ENCODE measurements around the gene IL18. TPM values are rescaled to one million over a fixed set of nuclear protein-coding genes. Genes with fewer than 3 reads are reported as not detected.
"Not testable (repeated sequence)": the region's sequence is repeated elsewhere in the genome, so short reads cannot be mapped to it uniquely, and the experiment has no call there.

The IL18 gene
- total RNA-seq, 1 donor from 2014 or later = not detected

DNA sequence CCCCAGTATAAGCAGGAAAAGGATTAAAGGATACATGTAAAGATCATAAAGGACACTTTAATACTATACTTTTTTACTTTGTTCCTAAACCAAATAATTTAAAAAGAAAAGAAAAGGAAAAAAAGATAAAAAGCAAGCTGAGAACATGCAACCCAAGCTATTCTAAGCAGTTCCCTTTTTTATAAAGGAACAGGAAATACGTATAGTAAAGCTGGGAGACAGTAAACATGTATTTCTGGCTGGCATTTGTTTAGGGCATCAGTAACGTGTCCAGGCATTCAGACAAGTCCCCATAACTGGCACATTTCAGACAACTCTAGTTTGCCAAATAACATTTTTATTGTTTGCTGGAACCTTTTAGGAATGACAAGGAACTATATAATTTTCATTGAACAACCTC, 36.4 kb upstream of the IL18 start:
- H3K4me2 ChIP-seq = no peak overlapping the region
- H3K9ac ChIP-seq = no peak overlapping the region
- H3K9me3 ChIP-seq (ENCODE audit: low read depth) = no peaks in the 10 kb centered on the region
- DNase-seq (ENCODE audit: low spot score) = no peak
- no peaks in the 10 kb centered on the region for H3K4me1 ChIP-seq
- H3K4me3 ChIP-seq = no peak overlapping the region
- H2AFZ ChIP-seq (replicated peaks) = no peak overlapping the region
- no peaks in the 10 kb centered on the region for H3K9me3 Mint-ChIP-seq
- H3K4me3 Mint-ChIP-seq = no peak overlapping the region
- H3K27me3 Mint-ChIP-seq (ENCODE audit: insufficient read depth, low read depth) = peaks cover 4% of the 10 kb centered on the region
- no peak overlapping the region for H3K27ac Mint-ChIP-seq
- no peaks in the 10 kb centered on the region for H3K36me3 Mint-ChIP-seq
- peaks cover 31% of the 10 kb centered on the region for H3K27me3 ChIP-seq
- H3K4me1 Mint-ChIP-seq = no peaks in the 10 kb centered on the region
- H3K36me3 ChIP-seq = no peaks in the 10 kb centered on the region
- TF ChIP-seq, protein P1, sequence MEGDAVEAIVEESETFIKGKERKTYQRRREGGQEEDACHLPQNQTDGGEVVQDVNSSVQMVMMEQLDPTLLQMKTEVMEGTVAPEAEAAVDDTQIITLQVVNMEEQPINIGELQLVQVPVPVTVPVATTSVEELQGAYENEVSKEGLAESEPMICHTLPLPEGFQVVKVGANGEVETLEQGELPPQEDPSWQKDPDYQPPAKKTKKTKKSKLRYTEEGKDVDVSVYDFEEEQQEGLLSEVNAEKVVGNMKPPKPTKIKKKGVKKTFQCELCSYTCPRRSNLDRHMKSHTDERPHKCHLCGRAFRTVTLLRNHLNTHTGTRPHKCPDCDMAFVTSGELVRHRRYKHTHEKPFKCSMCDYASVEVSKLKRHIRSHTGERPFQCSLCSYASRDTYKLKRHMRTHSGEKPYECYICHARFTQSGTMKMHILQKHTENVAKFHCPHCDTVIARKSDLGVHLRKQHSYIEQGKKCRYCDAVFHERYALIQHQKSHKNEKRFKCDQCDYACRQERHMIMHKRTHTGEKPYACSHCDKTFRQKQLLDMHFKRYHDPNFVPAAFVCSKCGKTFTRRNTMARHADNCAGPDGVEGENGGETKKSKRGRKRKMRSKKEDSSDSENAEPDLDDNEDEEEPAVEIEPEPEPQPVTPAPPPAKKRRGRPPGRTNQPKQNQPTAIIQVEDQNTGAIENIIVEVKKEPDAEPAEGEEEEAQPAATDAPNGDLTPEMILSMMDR (IDR thresholded peaks at IDR 0.05) = no peak
- TF ChIP-seq EZH2 (IDR thresholded peaks at IDR 0.05) = no peak
- no peak for TF ChIP-seq EZH2phosphoT487 (IDR thresholded peaks at IDR 0.05)
- H3K27ac ChIP-seq = no peak overlapping the region
- H4K20me1 ChIP-seq (ENCODE audit: low read depth) = no peaks in the 10 kb centered on the region
- no peaks in the 10 kb centered on the region for H3K79me2 ChIP-seq (ENCODE audit: low read depth)
- H3F3A ChIP-seq (ENCODE audit: low read depth) = no peaks in the 10 kb centered on the region

DNA sequence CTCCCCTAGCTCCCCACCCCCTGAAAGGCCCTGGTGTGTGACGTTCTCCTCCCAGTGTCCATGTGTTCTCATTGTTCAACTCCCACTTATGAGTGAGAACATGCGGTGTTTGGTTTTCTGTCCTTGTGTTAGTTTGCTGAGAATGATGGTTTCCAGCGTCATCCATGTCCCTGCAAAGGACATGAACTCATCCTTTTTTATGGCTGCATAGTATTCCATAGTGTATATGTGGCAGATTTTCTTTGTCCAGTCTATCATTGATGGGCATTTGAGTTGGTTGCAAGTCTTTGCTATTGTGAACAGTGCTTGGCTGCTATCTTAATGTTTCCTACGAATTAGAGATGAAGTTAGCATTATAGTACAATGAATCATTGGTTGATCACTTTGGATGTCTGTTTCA, 35.2 kb upstream of the IL18 start:
- not testable (repeated sequence) for DNase-seq (ENCODE audit: low spot score); H3K9me3 ChIP-seq (ENCODE audit: low read depth); H3K4me1 ChIP-seq; H3K36me3 Mint-ChIP-seq; H3K4me3 Mint-ChIP-seq; H3K79me2 ChIP-seq (ENCODE audit: low read depth); H3K9me3 Mint-ChIP-seq; H3F3A ChIP-seq (ENCODE audit: low read depth); H3K4me3 ChIP-seq; H3K4me2 ChIP-seq; H3K27ac Mint-ChIP-seq; H2AFZ ChIP-seq (replicated peaks); H3K9ac ChIP-seq; H3K36me3 ChIP-seq; H3K27ac ChIP-seq; H4K20me1 ChIP-seq (ENCODE audit: low read depth); H3K27me3 Mint-ChIP-seq (ENCODE audit: insufficient read depth, low read depth); H3K4me1 Mint-ChIP-seq
- H3K27me3 ChIP-seq = peaks cover 31% of the 10 kb centered on the region

DNA sequence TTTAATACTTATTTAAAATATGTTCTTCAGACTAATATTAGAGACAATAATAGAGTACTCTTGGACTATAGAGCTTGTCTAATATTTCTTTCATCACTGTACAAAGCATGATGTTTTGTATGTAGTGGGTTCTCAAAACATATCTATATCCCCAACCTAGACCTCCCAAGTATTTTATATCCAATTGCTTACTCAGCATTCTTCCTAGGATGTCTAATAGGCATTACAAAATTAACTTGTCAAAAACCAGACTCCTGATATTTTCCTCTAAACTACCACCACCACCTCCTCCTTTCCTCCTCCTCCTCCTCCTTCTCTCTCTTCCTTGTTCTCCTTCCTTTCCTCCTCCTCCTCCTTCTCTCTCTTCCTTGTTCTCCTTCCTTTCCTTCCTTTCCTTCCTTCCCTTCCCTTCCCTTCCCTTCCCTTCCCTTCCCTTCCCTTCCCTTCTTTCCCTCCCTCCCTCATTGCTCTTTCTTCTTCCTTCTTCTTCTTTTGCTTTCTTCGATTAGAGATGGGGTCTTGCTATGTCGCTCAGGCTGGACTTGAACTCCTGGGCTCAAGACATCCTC, 32.7 kb upstream of the IL18 start:
- Histone ChIP-seq H4K20me1 (ENCODE audit: low read depth) (no peaks in the 10 kb centered on the region), H3K4me1 (no peaks in the 10 kb centered on the region), H2AFZ (replicated peaks) (no peak overlapping the region), H3K9me3 (ENCODE audit: low read depth) (no peaks in the 10 kb centered on the region), H3K4me3 (no peak overlapping the region), H3K36me3 (no peaks in the 10 kb centered on the region), H3F3A (ENCODE audit: low read depth) (no peaks in the 10 kb centered on the region), H3K9ac (no peak overlapping the region), H3K4me2 (no peak overlapping the region), H3K27me3 (peaks cover 31% of the 10 kb centered on the region), H3K79me2 (ENCODE audit: low read depth) (no peaks in the 10 kb centered on the region), H3K27ac (no peak overlapping the region)
- Mint-ChIP-seq H3K27ac (no peak overlapping the region), H3K27me3 (ENCODE audit: insufficient read depth, low read depth) (peaks cover 4% of the 10 kb centered on the region), H3K4me1 (no peaks in the 10 kb centered on the region), H3K36me3 (no peaks in the 10 kb centered on the region), H3K4me3 (no peak overlapping the region), H3K9me3 (no peaks in the 10 kb centered on the region)
- TF ChIP-seq, protein P1 (IDR thresholded peaks at IDR 0.05) = no peak
- TF ChIP-seq EZH2 (IDR thresholded peaks at IDR 0.05) = no peak
- TF ChIP-seq EZH2phosphoT487 (IDR thresholded peaks at IDR 0.05) = no peak
- no peak for DNase-seq (ENCODE audit: low spot score)

DNA sequence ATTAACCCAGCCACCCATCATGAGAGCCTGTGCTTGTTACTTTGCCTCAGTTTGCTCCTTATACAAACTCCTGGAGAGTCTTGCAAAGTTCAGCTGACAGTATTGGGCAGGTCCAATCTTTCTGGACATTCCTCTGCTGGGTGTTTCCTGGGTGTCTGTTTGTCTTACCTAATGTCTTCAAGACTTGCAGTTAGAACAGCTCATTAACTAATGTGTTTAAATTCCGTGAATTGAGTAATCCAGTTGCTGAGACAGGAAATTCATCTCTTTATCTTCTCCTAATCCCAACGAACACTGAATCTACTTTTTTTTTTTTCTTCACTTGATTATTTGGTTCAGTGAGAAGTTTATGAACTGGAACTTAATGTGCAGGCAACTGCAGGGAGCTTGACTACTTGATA, 32.1 kb upstream of the IL18 start:
- no peaks in the 10 kb centered on the region for H3K4me1 ChIP-seq
- no peak for DNase-seq (ENCODE audit: low spot score)
- no peaks in the 10 kb centered on the region for H3K79me2 ChIP-seq (ENCODE audit: low read depth)
- Mint-ChIP-seq H3K9me3 (no peaks in the 10 kb centered on the region), H3K27me3 (ENCODE audit: insufficient read depth, low read depth) (peaks cover 4% of the 10 kb centered on the region), H3K4me3 (no peak overlapping the region), H3K36me3 (no peaks in the 10 kb centered on the region), H3K4me1 (no peaks in the 10 kb centered on the region), H3K27ac (no peak overlapping the region)
- H3K4me2 ChIP-seq = no peak overlapping the region
- peaks cover 31% of the 10 kb centered on the region for H3K27me3 ChIP-seq
- H2AFZ ChIP-seq (replicated peaks) = no peak overlapping the region
- H3K9me3 ChIP-seq (ENCODE audit: low read depth) = no peaks in the 10 kb centered on the region
- H3K4me3 ChIP-seq = no peak overlapping the region
- no peaks in the 10 kb centered on the region for H3K36me3 ChIP-seq
- H3K27ac ChIP-seq = no peak overlapping the region
- no peak for TF ChIP-seq EZH2phosphoT487 (IDR thresholded peaks at IDR 0.05)
- no peak for TF ChIP-seq EZH2 (IDR thresholded peaks at IDR 0.05)
- TF ChIP-seq, protein P1 (IDR thresholded peaks at IDR 0.05) = no peak
- H3F3A ChIP-seq (ENCODE audit: low read depth) = no peaks in the 10 kb centered on the region
- no peak overlapping the region for H3K9ac ChIP-seq
- H4K20me1 ChIP-seq (ENCODE audit: low read depth) = no peaks in the 10 kb centered on the region

DNA sequence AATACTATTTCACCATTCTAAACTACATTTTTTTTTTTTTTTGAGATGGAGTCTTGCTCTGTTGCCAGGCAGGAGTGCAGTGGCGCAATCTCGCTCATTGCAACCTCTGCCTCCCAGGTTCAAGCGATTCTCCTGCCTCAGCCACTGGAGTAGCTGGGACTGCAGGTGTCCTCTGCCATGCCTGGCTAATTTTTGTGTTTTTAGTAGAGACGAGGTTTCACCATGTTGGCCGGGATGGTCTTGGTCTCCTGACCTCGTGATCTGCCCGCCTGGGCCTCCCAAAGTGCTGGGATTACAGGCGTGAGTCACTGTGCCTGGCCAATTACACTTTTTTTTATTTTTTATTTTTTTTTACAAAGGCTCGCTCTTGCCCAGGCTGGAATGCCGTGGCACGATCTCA, 31.2 kb upstream of the IL18 start:
- H3K27ac ChIP-seq; H3K9me3 Mint-ChIP-seq; H3K4me3 ChIP-seq; H3K4me2 ChIP-seq; H3K4me1 ChIP-seq; H2AFZ ChIP-seq (replicated peaks); H3K4me1 Mint-ChIP-seq; H4K20me1 ChIP-seq (ENCODE audit: low read depth); H3K36me3 Mint-ChIP-seq; H3K9me3 ChIP-seq (ENCODE audit: low read depth); H3K27me3 Mint-ChIP-seq (ENCODE audit: insufficient read depth, low read depth); H3K27ac Mint-ChIP-seq; H3K9ac ChIP-seq; H3F3A ChIP-seq (ENCODE audit: low read depth); H3K79me2 ChIP-seq (ENCODE audit: low read depth); H3K4me3 Mint-ChIP-seq; DNase-seq (ENCODE audit: low spot score); H3K36me3 ChIP-seq: not testable (repeated sequence)
- H3K27me3 ChIP-seq = peaks cover 27% of the 10 kb centered on the region

Data from neural progenitor cell (in vitro differentiated cells).